Measurements from ENCODE around the gene LARGE1. TPM values are rescaled to one million over a fixed set of nuclear protein-coding genes. Genes with fewer than 3 reads are reported as not detected.
"Not testable (repeated sequence)": the region's sequence is repeated elsewhere in the genome, so short reads cannot be mapped to it uniquely, and the experiment has no call there.

LARGE1 gene
- total RNA-seq, 1 donor from 2014 or later: 81.6 TPM

DNA sequence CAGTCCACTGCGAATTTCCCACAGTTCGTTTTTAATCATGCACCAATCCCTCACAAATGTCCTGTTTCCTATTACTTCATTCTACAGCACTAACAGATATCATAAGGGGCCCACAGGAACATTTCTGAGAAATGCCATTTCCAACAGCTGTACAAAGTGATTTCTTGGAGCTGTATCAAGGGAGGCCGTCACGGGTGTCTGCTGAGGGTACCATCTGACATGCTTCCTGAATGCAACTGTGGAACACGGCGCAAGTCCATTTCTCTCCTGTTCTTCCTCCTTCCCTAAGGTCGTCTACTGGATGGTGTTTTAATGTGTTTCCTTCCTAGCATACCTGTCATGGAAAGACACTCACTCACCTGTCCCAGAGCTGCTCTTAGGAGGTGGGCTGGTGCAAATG lies 320.7 kb downstream of the LARGE1 start:
- no peak for DNase-seq (ENCODE audit: low spot score)

DNA sequence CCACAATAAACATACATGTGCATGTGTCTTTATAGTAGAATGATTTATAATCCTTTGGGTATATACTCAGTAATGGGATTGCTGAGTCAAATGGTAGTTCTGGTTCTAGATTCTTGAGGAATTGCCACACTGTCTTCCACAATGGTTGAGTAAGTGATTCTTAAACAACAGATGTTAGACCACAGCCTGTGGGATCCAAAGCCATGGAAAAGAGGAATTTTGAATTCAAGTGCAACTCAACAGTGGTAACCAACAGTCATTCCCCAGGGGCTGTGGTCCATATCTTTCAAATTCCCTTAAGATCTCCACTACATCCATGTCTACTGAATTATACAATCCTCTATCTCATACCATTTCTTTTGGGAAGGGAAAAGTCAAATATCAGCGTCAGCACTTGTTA lies 321.5 kb downstream of the LARGE1 start:
- no peak for DNase-seq (ENCODE audit: low spot score)

DNA sequence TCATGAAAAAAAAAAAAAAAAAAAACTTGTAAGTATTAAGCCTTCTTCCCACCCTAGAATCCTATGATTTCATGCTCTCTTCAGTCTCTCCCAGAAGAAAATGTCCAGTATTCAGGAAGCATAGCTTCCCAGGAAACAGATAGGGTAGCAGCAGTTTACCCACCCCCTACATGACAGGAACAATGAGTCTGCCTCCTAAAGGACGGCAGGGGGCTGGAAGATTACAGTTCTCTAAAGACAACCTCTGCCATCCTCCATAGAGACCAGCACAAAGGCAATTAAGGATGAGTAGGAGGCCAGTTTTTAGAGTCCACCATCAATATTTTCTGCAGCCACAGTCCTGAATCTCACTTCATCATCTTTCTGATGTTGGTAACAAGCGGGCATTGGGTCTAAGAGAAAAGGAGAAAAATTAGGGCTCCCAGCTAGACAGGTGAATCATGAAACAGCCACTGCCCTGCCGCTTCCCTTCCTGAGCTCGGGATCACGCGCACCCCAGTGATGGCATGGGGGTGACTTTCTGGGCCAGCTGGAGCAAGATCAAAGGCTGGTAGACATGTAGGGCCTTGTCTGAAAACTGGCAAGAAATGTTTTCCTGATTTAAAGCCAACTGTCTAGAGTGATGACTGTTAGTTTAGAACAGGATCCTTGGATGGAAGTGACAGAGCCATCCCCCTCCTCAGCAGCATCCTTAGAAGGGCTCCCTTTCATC lies 322.8 kb downstream of the LARGE1 start:
- DNase-seq (ENCODE audit: low spot score): no peak

DNA sequence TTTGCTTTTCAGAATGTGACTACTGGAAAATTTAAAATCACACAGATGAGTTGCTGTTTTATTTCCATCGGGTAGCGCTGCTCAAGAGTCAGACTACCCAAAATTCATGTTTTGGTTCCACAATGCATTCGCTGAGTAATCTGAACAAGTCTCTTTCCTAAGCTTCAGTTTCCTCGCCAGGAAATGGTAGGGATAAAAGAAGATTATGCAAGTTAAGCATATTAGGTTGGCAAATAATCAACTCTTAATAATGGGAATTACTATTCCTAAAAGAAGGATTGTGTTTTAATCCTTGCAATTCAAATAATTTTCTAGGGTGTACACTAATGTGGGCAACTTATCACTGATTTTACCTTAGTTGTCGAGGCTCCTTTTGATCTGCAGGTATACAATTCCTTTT lies 326.5 kb downstream of the LARGE1 start:
- DNase-seq (ENCODE audit: low spot score): no peak

DNA sequence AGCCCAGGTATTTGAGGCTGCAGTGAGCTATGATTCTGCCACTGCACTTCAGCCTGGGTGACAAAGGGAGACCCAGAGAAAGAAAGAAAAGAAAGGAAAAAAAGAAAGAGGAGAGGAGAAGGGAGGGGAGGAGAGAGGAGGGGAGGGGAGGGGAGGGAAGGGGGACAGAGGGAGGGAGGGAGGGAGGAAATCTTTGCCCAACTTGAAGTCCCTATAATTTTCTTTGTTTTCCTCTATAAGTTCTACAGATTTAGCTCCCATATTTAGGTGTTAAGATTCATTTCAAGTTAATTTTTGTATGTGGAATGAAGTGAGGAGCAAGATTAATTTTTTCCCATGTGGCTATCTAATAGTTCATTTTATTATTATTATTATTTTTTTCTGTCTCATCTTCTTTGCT lies 328.3 kb downstream of the LARGE1 start:
- DNase-seq (ENCODE audit: low spot score): no peak

DNA sequence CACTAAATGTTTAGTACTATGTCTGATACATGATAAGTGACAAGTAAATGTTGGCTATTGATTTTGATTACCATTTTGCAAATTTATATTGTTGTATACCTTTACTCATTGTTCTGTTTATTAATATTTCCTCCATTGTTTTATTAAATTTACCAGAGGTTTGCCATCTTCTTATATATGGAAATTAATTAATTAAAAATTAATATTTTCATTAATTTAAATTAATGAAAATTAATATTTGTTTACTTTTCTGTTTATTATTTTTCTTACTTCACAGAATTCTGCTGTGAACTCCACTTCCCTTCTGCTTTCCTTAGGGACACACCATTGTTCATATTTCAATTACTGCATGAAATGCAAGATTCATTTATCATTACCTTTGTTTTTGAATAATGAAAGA lies 331.0 kb downstream of the LARGE1 start:
- no peak for DNase-seq (ENCODE audit: low spot score)

DNA sequence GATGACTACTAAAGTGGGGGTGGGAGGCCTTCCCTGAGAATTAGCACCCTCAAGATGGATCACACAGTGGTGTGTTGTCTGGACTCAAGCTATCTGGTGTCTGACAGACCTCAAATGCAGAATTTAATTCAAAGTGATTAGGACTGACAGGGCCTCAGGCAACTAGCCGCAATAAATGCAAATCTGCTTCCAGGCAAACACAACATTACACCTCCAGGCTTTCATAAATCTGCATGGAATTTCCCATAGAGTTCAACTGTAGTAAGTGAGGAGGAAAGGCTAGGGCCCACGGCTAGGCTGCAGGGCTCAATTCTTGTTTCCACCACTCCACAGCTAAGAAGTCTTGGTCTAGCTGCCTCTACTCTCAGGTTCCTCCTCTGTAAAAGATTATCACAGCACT lies 331.4 kb downstream of the LARGE1 start:
- DNase-seq (ENCODE audit: low spot score): no peak

DNA sequence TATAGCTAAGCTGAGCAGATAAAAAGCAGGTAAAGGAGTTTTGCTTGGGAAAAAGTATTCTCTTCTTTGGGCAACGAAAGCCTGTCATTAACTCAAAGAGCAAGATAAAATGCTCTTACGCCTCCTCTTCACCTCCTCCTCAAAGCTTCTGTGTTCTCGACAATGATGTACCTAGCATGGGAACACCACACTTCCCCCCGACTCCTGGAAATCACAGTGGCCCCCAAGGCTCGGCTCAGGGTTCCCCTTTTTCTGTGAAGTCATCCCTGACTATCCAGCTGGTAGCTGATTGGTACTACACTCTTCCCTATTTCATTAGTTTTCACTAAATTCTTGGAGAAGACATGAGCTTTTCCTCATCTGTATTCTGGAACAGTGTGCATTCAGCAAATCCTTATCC lies 336.1 kb downstream of the LARGE1 start:
- DNase-seq (ENCODE audit: low spot score): no peak

DNA sequence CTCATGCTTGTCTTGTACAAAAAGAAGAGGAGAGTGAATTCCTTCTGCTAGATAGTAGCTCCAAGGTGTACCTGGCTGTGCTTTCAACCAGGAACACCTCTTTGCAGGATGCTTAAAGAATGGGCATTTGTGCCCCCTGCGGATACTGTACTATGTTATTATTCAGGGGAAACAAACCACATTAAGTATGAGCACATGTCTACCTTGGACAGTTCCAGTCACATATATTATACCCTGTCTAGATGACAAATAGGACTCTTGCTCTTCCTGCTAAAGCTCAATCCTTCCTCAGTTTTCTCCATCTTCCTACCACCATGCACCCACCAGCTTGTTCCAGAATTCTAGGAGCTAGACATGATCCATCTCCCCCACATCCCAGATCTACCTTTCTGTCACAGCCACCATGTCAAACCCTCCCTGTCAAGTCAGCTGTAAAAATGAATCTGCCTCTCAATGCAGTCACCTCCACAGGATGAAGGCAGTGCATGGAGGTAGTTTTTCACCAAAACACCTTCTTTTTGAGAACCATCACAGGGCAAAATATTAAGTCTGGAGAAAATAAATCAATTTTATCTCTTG lies 337.4 kb downstream of the LARGE1 start:
- DNase-seq (ENCODE audit: low spot score): no peak

DNA sequence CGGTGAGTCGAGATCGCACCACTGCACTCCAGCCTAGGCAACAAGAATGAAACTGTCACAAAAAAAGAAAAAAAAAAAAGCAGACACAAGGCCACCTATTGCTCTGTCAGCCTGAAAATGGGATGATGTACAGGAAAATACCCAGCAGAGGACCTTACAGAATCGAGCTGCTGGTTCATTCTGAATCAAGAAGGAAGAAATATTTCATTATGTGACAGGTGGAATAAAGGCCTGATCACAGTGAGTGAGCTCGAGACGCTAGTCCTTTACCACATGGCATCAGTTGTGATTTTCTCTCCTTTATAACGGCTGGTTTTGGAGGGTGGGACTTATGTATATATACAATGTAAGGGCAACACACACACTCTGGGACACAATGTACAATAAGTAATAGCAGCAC lies 340.0 kb downstream of the LARGE1 start:
- DNase-seq (ENCODE audit: low spot score): no peak

DNA sequence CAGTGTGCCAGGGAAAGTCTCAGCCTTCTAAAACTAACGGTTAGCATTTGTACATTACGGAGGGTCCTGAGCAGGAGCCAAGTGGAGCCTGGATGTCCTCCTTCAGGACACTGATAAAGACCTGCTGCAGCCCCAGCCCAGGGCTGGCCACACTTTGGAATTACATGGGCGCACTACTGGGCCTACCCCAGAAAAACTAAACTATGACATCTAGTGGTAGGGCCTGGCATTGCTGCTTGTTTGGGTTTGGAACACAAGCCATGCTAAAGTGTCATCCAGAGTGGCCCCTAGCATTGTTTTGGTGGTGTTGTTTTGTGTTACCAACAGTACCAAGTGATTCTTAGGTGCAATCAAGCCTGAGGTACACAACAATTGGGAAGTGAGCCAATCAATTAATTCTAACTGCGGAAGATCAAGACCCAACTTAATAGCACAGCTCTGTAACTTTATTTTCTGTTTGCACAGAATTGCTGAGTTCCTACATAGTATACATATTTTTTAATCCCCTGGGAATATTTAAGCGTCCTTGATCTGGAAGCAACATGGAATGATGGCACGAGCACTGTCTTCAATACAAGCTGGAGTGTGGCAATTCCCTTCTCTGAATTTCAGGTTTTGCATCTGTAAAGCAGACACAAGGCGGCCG lies 340.7 kb downstream of the LARGE1 start:
- DNase-seq (ENCODE audit: low spot score): peak; percentile 69

DNA sequence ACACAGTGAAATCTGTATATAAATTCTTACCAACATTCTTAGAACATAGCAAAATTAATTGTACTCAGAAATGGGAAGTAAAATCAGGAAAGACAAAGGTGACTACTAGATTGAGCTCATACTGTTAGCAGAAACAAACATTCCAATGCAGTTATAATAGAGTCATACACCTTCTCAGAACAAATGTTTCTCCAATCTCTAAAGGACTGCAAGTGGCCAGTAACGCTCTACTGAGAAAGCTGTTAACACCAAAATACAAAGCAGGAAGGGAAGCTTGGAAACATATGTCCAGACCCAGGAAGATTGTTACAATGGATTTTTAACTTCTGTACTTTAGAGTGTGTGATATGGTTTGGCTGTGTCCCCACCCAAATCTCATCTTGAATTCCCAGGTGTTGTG lies 341.5 kb downstream of the LARGE1 start:
- no peak for DNase-seq (ENCODE audit: low spot score)

DNA sequence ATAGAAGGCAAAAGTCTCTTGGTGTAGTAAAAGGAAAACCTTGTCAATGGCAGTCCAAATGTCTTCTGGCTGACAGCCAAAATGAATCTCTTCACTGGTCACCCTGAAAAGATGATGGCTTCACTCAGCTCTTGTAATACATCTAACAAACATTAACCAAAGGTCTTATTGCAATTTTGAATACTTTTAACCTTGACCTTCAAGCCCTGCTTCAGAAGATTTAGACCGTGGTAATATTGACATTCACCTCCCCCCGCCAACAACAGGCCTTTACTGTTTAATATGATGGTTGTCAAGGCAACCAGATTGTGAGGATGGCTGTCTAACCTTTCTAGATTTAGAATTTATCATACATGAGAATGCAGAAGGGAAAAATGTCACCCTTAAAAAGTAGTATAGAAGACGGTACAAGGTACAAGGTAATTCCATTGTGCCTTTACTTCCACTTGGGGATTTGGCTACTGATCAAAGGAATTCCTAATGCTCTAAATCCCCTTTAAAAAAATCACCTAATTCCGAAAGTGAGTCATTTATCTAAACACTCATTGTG lies 342.3 kb downstream of the LARGE1 start:
- DNase-seq (ENCODE audit: low spot score): no peak

DNA sequence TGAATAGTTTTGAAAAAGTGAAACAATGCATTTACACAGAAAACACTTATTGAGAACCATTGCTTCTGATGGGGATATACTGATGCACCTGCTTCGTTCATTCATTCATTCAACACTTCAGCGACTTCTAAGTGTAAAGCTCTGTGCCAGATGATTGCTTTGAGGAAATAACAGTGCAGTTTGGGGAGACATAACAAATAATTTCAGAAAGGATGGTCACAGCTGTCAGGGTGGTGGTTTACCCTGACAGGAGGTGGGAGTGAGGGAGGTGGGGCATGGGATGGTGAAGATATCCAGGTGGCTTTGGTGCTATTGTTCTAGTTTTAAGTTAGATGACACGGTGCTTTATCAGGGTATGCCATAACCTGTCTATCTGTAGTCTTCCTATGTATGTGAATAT lies 344.1 kb downstream of the LARGE1 start:
- no peak for DNase-seq (ENCODE audit: low spot score)

DNA sequence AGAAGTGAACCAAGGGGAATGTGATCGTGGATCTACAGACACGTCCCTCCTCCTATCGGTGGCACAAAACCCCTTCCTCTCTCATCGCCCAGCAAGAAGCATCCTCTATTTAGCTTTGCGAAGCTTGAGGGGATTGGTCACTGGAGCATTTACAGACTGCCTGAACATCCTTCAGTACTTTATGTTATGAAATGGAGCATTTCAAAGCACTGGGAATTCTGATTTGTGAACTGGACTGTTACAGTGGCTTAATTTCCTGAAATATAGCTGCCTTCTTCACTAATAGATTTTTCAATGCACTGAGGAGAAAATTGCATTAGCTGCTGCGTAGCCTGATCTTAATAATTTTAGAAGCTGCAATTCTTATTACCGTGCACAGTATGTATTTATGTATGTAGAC lies 344.5 kb downstream of the LARGE1 start:
- DNase-seq (ENCODE audit: low spot score): no peak

DNA sequence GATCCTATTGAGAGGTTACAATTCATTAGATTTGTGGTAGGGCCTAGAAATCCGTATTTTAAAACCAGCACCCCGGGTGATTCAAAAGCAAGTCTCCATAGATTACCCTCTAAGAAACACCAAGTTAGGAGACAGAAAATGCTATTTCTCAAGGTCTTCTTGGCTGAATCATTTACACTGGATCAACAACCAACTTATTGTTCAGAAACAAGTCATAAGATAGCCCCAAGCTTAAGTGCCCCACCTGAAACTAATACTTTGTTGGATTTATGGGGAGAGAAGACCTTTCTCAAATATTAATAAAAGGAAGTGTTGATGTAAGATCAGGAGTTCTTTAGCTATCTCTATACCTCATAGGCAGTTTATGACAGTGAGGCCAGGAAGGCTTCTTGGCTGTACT lies 345.2 kb downstream of the LARGE1 start:
- DNase-seq (ENCODE audit: low spot score): no peak

DNA sequence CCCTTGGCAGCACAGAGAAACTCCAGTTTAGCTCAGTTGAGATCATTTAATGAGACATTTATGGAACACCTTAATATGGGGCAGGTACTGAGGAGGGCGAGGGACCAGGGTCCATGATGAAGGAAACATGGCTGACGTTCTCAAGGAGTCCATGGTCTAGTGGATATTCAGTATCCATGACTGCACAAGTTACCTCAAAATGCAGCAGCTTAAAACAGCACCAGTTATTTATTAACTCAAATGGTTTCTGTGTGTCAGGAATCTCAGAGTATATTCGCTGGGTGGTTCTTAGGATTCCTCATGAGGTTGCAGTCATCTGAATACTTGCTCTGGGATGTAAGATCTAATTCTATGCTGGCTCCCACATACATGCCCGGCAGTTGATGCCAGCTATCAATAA lies 346.8 kb downstream of the LARGE1 start:
- no peak for DNase-seq (ENCODE audit: low spot score)

DNA sequence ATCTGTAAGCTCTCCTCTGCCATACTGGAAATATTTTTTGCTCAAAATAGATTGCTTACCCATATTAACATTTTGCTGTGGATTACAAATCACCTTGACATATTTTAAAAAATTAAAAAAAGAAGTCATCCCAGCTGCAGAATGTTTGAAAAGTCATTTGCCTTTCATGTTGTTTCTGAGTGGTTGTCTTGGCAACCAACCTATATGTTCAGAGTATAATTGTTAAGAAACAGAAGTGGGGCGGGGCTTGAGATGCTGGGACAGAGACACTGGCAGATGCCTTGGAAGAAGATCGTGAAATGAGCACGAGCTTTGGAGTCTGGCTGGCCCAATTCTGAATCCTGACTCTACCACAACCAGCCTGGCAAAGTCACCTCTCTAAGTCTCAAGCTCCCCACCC lies 348.2 kb downstream of the LARGE1 start:
- no peak for DNase-seq (ENCODE audit: low spot score)

DNA sequence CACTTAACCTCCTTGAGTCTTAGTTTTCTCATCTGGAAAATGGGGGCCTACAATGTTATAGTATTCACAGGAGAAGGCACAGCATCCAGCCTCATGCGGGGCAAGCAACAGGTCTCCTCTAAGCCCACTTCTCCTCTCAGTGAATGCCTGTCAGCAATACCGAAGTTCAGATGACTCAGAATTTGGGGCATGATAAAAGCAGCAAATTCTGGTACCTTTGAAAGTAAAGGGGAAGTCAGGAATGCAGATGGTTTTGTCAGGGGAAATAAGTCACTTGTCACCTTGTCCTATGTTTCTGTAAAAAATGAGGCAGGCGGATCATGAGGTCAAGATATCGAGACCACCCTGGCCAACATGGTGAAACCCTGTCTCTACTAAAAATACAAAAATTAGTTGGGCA lies 350.2 kb downstream of the LARGE1 start:
- DNase-seq (ENCODE audit: low spot score): no peak

DNA sequence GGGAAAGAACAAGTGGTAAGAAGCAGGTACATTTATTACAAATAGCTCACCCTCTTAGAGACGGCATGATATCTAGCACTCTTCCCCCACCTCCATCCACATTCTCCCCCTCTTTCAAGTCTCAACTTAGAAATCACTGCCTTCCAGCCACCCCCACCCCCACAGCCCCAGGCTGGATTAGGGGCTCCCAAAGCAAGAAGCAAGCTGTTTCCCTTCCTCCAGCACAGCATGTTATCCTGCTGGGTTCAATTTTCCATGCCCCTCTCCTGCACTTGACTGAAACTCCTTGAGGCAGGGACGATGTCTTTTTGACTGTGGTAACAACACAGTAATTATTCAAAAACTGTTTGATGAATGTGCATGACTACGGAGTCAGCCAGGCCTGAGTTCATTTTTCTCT lies 350.7 kb downstream of the LARGE1 start:
- no peak for DNase-seq (ENCODE audit: low spot score)

DNA sequence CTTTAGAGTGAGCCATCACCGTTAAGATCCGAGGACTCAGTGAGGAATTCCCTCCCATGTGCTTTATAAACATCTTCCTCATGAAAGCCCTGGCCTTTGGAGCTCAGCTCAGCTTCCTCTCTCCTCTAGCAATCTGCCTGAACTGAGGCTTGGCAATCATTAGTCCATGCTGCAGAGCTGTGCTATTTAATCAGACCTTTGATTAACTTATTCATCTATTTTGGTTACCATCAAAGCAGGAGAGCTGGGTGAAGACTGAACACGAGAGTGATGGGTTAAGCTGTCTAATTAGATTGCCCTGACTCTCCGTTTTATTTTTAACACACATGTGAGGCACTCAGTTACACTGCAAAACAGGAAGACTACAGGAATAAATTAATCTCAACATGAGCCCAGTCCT lies 351.3 kb downstream of the LARGE1 start:
- DNase-seq (ENCODE audit: low spot score): no peak

DNA sequence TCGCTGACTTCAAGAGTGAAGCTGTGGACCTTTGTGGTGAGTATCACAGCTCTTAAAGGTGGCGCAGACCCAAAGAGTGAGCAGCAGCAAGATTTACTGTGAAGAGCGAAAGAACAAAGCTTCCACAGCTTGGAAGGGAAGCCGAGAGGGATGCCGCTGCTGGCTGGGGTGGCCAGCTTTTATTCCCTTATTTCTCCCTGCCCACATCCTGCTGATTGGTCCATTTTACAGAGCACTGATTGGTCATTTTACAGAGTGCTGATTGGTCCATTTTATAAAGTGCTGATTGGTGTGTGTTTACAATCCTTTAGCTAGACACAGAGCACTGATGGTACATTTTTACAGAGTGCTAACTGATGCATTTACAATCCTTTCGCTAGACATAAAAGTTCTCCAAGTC lies 353.8 kb downstream of the LARGE1 start:
- DNase-seq (ENCODE audit: low spot score): not testable (repeated sequence)

DNA sequence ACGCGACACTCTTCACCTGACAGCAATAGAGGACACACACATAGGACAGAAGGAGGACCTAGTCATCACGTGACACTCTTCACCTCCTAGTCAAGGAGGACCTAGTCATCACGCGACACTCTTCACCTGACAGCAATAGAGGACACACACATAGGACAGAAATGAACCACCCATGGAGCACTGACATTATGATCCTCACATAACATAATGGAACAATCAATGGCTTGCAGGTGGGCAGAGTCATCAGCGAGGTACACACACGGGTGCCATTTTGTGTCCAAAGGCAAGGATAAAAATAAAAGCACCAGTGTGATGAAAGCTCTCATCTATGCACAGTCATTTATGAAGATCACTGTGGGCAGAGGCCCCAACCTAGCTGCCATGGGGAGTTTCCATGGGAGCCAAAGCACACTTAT lies 354.7 kb downstream of the LARGE1 start:
- no peak for DNase-seq (ENCODE audit: low spot score)

Measured in ureter (tissue), 1 donor.